Occipital lobe (tissue), 2 donors: ENCODE measurements around the gene SAMD8. TPM values are rescaled to one million over a fixed set of nuclear protein-coding genes. Genes with fewer than 3 reads are reported as not detected.

ENCODE experiments used
- DNase-seq: peaks from one replicate; lab custom pipeline; 2025; lab: John Stamatoyannopoulos, UW
- total RNA-seq: library from RNA; depleted of rRNA; stranded (reverse); fragments of >200 nt; gene quantifications from one replicate; pipeline ENCODE4 v1.2.3, GENCODE V29; 2014

Gene SAMD8
- 83.1 TPM for total RNA-seq

DNA sequence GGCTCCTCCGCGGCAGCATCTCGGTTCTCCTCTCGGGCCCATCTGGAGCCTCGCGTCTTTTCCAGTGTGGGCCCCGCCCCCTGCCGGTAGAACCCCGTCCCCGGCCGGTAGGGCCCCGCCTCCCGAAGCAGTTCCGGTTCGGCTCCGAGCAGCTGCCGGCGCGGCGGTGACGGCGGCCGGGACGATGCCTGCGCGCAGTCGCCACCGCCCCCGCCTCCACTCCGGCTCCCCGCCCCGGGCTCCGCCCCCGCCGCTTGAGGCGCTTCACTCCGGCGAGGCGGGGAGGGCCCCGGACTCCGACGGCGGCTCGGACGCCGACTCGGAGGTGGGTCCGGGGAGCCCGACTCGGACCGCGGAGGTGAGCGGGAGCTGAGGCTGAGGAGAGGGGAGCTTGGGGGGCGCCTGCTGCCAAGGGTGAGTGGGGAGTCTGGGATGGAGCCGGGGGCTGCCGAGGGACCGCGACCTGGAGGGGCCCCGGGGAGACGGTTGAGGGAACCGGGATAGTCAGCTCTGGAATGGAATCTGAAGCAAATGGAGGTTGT is at the start of gene SAMD8:
Gene SAMD8, plus strand, starts transcription at position 292 of the 542 bp plus-strand sequence. CDS start 38,873 bp downstream, outside the sequence.
- DNase-seq: peak; percentile 93

DNA sequence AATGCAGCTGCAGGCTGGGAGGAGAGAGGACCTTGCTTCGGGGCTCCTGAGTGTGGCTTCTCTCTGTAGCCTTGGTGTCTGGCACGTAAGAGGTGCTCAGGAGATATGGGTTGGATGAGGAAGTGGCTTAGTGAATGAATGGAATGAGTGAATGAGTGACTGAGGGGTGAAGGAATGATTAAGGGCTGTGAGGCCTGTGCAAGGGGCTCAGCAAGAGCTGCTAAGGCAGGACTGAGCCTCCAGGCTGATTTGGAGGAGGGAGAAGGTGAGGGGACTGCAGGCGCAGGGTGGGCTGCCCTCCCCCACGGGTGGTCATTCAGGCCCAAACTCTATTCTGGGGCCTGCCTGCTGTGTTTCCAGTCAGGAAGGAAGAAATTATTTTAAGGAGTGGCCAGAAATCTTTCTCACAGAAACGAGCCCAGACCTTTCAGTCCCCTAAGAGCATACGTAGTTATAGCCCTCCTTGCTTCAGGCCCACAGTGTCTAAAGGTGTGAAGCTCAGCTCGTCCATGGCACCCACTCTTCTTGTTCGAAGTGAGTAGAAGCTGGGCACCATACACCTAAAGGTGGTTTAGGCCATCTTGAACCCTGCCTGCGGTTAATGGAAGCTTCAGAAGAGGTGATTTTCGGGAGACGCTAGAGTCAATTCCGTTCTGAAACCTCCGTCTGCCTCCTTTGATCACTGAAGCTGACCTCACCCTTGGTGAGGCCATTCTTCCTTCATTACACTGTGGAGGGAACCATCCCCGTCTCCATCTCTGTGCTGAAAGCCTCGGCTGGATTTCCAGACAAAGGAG is 49.5 kb upstream of the SAMD8 start:
- no peak for DNase-seq

DNA sequence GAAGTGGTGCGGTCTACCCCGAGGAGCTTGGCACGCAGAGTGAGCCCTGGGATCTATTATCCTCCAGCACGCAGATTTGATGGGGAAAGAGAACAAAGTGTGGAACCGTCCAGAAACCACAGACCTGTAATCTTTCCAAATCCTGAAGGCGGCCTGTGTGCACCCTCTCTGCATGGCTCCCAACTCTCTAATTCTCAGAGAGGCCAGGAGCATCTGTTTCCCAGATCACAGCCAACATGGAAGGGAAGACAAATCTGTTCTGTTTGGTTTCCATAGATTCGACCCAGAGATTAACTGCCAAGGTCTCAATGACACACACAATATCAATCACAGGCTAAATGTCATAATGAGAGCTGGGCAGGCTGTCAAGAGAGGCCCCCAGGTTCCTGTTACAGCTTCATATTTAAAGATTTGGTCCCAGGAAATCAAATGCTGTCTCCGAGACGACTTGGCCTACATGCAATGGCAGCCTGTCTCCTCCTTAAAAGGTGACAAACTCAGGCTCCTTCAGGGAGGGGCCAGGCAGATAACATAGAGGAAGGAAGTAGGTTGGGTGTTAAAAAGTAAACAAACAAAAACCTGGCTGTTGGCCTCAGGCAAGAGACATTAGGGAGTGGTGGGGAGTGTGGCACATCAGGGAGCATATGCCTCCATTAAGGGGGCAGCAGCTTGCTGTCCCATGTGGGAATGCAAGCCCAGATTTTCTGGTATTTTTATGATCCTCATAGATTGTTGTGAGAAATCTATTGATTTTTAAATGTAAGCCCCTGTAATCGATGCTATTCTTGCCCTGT is 48.8 kb upstream of the SAMD8 start:
- no peak for DNase-seq

DNA sequence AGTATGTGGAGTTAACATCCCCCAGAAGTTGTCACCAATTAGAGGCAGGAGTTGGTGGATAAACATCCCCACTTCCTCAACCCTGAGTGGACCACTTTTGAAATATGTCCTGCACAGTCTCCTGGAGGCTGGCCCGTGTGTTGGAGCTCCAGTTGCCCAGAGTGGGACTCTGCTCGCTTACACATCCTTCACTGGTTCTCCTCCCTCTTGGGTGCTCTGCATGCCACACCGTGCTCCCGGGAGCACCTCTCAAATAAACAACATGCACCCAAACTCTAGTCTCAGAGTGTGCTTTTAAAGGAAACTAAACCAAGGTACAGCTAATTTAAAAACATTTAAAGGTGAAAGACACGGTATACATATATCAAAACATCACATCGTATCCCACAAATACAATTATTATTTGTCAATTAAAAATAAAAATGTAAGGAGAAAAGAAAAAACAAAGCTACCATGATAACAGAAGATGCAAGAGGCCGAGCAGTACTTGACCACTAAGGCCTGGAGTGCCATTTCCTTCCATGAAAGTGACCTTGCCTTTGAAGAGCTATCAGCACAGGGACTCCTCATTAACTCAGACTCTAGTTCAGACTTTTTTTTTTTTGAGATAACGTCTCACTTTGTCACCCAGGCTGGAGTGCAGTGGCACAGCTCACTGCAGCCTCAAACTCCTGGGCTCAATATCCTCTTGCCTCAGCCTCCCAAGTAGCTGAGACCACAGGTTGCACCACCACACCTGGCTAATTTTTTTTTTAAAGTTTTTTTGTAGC is 47.8 kb upstream of the SAMD8 start:
- DNase-seq: no peak

DNA sequence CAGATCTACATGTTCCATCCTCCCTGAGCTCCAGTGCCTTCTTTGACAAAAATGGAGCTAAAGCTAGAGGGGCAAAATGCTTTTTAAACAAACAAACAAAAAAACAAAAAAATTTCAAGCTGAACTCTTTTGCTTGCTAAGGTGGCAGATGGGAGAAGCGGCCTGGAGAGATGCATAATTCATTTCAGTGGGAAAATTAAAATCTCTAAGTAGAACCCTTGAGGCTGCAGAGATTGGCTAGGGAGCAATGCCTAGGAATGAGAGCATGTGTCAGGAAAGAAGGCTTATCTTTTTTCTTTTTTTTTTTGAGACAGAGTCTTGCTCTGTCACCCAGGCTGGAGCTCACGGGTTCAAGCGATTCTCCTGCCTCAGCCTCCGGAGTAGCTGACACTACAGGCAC is 46.4 kb upstream of the SAMD8 start:
- DNase-seq: no peak

DNA sequence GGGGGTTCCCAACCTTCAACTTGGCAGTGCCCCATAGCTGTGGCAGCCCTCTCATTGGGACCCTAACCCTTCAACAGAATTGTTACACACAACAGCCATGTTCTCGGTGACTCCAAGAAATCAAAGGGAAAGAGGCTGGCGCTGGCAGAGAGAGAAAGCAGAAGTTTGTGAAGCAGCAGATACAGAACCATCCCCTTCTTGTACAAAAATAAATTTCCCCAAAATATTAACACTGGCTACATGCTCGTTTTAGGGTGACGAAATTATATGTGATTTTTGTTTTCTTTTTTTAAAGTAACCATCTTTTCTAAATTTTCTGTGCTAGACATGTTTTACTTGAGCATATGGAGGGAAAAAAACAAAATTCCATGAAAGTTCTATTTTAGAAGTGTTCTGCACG is 45.2 kb upstream of the SAMD8 start:
- DNase-seq: no peak

- no peak for DNase-seq
Observed at GRCh38 chr10:75067272-75067671, 44.2 kb upstream of the SAMD8 start.

GRCh38 chr10:75068523-75068922 is 42.9 kb upstream of the SAMD8 start:
- no peak for DNase-seq

DNA sequence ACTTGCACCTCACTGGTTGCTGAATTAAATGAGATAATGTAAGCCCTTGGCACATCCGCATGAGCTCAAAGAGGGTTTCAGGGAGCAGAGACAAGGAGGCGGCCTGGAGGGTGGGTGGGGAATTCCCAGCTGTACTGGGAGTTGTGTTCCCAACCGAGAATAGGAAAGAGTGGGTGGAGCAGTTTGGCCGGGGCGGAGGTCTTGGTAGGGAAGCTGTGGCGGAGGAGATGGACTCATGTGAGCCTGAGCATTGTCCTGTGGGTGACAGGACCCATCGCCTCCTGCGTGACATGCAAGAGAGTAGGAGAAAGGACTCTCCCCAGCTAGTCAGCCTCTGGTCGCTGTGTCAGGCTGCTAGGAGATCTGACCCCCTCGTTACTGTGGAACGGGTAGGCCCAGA is 41.0 kb upstream of the SAMD8 start:
- no peak for DNase-seq

GRCh38 chr10:75070961-75071428 is 40.5 kb upstream of the SAMD8 start:
- no peak for DNase-seq

DNA sequence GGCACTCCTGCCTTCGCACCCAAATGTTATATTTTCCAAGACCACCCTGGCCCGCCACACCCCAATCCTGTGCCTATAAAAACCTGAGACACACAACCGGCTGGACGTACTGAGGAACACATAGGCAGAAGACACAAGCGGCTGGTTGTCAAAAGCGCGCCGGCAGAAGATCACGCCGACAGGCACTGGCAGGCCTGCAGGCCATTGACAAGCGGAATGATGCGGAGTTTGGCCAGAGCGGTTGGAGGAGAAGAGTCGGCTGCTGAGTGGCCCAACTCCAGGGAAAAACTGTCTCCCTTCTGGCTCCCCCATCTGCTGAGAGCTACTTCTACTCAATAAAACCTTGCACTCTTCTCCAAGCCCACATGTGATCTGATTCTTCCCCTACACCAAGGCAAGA is 39.7 kb upstream of the SAMD8 start:
- DNase-seq: no peak

- no peak for DNase-seq
Observed at GRCh38 chr10:75072727-75073126, 38.7 kb upstream of the SAMD8 start.

DNA sequence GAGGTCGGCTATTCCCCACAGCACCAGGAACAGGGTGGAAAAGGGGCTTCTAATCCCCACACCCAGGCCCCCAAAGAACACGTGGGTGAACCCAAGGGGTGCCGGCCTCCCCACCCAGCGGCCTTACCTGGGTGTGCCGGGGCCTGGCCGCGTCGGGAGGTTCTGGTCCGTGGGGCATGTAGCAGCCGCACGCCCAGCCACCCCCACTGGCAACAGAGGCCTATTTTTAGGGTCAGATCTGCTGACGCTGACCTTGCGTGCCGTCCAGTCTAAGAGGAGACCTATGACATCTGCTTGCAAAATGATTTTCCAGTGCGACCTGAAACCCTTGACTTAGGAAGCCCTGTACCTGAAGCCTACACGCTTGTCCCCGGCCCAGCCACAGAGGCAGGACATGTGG is 38.0 kb upstream of the SAMD8 start:
- DNase-seq: no peak

DNA sequence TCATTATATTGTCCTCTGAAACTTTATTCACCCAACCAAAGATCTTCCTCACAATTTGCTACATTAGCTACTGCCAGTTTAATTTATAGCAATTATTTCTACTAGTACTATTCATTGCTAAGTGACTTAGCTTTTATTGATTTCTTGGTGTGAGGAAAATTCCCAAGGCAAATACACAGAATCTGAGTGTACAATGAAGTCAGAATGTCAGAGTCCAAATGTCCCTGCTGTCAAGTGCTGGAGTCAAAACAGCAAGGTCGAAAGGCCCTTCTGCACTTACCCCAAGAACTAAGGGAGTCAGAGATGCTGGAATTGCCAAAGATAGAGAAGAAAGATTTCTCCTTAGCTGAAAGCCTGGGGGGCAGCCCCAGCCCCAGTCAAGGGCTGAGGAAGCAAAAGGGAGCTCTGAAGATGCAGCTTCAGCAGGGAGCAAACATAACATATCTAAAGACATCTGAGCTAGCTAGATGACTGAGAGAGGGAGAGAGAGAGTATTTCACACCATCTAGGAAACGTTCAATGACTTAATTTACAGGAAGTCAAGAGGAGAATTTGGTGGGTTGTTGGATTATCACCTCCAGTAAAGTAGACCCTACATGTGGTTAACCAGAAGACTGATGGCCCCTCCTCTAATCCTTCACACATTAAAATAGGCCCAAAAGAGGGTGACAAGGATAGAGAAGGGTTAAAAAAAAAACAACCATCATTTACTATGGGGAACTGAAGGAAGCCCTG is 36.6 kb upstream of the SAMD8 start:
- no peak for DNase-seq

DNA sequence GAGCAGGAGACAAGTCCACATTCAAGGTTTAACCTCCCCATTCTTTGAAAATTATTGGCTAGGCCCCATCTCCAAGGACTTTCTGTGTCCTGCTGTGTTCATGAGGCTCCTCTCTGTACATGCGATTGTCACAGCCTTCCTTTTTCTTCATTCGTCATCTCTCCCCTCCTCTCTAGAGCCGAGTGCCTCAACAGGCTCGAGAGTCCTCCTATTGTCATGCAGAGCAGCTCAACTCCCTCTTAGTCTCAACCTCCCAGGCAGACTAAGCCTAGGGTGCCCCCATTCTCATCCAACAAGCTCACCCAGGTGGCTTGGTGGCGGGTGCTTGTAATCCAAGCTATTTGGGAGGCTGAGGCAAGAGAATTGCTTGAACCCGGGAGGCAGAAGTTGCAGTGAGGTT is 35.1 kb upstream of the SAMD8 start:
- no peak for DNase-seq

DNA sequence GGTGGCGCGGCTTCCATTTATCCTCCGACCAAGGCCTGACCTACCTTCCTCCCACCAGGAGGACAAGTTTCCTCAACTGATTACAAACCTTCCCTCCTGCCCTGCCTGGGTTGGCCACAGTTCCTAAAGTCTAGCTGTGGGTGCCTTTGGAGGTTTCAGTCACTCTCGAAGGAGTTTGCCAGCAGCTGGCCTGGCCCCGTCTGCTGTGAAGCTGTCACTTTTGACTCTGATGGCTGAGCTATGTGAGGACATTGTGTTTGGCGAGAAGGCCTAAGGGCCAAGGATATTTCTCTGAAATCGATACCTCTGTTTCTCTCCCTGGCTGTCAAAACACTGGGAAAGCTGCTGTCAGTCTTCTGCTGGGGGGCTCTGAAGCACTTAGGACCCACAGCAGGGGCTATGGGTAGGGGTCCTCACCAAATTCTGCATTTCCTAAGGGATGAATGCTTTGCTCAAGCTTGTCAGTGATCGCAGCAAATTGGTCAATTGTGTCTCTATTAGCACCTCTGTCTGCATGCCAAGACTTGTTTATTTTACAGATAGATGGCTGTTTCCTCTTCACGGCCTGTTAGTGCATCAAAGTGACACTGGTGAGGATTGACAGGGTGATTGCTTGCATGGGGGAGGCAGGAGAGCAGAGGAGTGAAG is 31.9 kb upstream of the SAMD8 start:
- no peak for DNase-seq

- no peak for DNase-seq
Observed at GRCh38 chr10:75080554-75080953, 30.9 kb upstream of the SAMD8 start.

GRCh38 chr10:75081379-75081778 is 30.1 kb upstream of the SAMD8 start:
- DNase-seq: no peak

GRCh38 chr10:75083972-75084833 is 27.3 kb upstream of the SAMD8 start:
- no peak for DNase-seq
